Heart right ventricle (tissue), 16 donors: ENCODE data around the gene PRR18. TPM values are rescaled to one million over a fixed set of nuclear protein-coding genes. Genes with fewer than 3 reads are reported as not detected.

Experiments
- ATAC-seq, 8 donors: fragments of 200-7000 bp; cut with Tn5 transposase; one replicate each; pipeline ENCODE4 v1.9.1; 2020; ENCODE audit warnings: mild to moderate bottlenecking in 8 of 8, moderate library complexity in 8 of 8, moderate number of reproducible peaks in 1 of 8
- DNase-seq, 2 donors: peaks; one replicate each; pipeline ENCODE4 v3.0.0-alpha.2; 2020
- H3K27ac ChIP-seq, 10 donors: fragments of 200-600 bp; sonication (generic) in 2 of 10; one replicate each; pipeline versions ENCODE4 v1.5.0 to v1.8.0; 2020 to 2022; ENCODE audit warnings: mild to moderate bottlenecking in 3 of 10
- H3K27me3 ChIP-seq, 7 donors: fragments of 200-600 bp; one replicate each; pipeline ENCODE4 v1.8.0; 2021 to 2022; ENCODE audit warnings: mild to moderate bottlenecking in 2 of 7
- H3K36me3 ChIP-seq, 9 donors: fragments of 200-600 bp; sonication (generic) in 1 of 9; one replicate each; pipeline versions ENCODE4 v1.5.0 to v1.8.0; 2020 to 2022; ENCODE audit warnings: mild to moderate bottlenecking in 2 of 9
- H3K4me1 ChIP-seq, 9 donors: fragments of 200-600 bp; sonication (generic) in 1 of 9; one replicate each; pipeline versions ENCODE4 v1.5.0 to v1.8.0; 2020 to 2022; ENCODE audit warnings: mild to moderate bottlenecking in 4 of 9
- H3K4me3 ChIP-seq, 10 donors: fragments of 200-600 bp; sonication (generic) in 2 of 10; one replicate each; pipeline versions ENCODE4 v1.5.0 to v1.8.0; 2020 to 2022; ENCODE audit warnings: mild to moderate bottlenecking in 7 of 10, moderate library complexity in 2 of 10
- H3K9me3 ChIP-seq, 11 donors: fragments of 200-600 bp in 10 of 11; sonication (generic) in 2 of 11; one replicate each; pipeline versions ENCODE4 v1.5.0 to v1.8.0; 2013 to 2022; ENCODE audit warnings: mild to moderate bottlenecking in 2 of 11, control low read depth in 1 of 11, moderate library complexity in 1 of 11
- CTCF ChIP-seq, 9 donors: fragments of 200-600 bp; sonication (generic) in 2 of 9; IDR thresholded peaks; one replicate each; pipeline versions ENCODE4 v1.5.0 to v1.8.0; 2021 to 2022; ENCODE audit warnings: antibody characterized with exemption in 9 of 9, mild to moderate bottlenecking in 5 of 9, moderate library complexity in 1 of 9
- WGBS, 2 donors: extraction: QIAGEN DNeasy Blood & Tissue Kit; methylation state at CpG; one replicate each; pipeline ENCODE4 v1.1.7; 2013; ENCODE audit warnings: inconsistent platforms in 1 of 2; 5-methylcytosine and 5-hydroxymethylcytosine counted together
- intact Hi-C, 10 donors: fragments of 100-400 bp; cut with DNase I; formaldehyde crosslinking; loops; one replicate each; pipeline versions ENCODE4 v1.11.1 to v1.14.2; 2022
- polyA plus RNA-seq, 2 donors: library from polyadenylated mRNA; stranded (reverse); fragments of 200-250 nt; gene quantifications; one replicate each; pipeline ENCODE4 v1.2.3, GENCODE V29; 2013
- total RNA-seq, 10 donors: library from RNA; stranded (reverse); fragmentation: NEBNext Ultra II Directional in 3 of 10; extraction: Animal tissue kit (Norgen Biotek cat#: 25700) in 3 of 10; gene quantifications; one replicate each; pipeline versions ENCODE4 v1.2.1 to v1.2.4, GENCODE V29; 2021 to 2023
- donor health status: Arrhythmogenic right ventricular cardiomyopathy.
- donor health status: ischemic (EF 13 %, LVEDD 7.1; RV severe dilation, severe dysfunction).
- donor health status: healthy with polysubstance abuse.
- donor health status: DM: no; HTN: yes; CAD: no.
- donor health status: DM: no; HTN: no; CAD: no.
- donor health status: ischemic (EF 25% LVEDD 6.9; RV normal size, moderate dysfunction).
- donor health status: ischemic (EF 25% LVEDD 5.7; RV mildly dilated, moderate dysfunction).
- donor health status: healthy.
- donor health status: DM: yes; HTN: yes; CAD: no.
- donor health status: Ischemic cardiomyopathy.
- donor health status: ischemic (EF 35%, LVEDD 5.7; RV mildly dilated, moderate dysfunction).
- donor health status: nonischemic (EF 11% LVEDD 7.7; RV severe dilation, severe dysfunction).
- donor health status: DM: yes; HTN: yes; CAD: no.
- donor health status: PGD.
- donor health status: ischemic (EF 29% LVEDD 5.4; RV normal size, mild dysfunction).
- donor health status: nonischemic (EF 23%, LVEDD 6.1; RV moderate dilation, normal function).

Gene PRR18
- total and polyA plus RNA-seq, 12 donors, result 0.03 to 0.20 (median 0.11) TPM; not detected in 7

DNA sequence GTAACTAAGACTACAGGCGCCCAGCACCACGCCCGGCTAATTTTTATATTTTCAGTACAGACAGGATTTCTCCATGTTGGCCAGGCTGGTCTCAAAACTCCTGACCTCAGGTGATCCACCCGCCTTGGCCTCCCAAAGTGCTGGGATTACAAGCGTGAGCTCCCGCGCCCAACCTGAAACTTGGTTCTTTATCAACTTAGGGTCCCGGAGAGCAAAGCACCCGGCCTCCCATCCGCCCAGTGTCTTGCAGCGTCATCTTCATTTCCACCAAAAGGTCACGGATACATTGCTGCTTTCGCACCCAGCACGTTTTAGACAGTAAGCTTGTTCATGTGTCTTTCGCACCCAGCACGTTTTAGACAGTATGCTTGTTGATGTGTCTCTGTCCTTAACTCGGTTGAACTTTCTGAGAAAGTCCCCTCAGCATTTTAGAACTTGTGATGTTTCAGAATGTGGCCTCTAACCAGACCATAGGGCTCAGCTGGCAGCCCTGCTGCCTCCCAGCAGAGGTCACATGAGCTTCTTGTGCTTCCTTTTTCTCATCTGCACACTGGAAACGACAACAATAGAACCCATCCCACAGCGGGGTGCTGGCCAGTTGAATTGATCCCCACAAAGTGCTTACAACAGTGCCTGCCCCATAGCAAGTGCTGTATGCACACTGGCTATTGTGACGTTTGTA is 48.8 kb downstream of the PRR18 start:
- Histone ChIP-seq H3K4me3 (no peak overlapping the region), H3K27me3 (peaks cover 0 to 45% (median 36%) of the 10 kb centered on the region in 7 donors), H3K9me3 (no peaks in the 10 kb centered on the region), H3K27ac (peak overlapping the region in 2 of 10 donors; percentile 70 to 91), H3K36me3 (no peaks in the 10 kb centered on the region), H3K4me1 (peaks cover 0 to 29% (median 0%) of the 10 kb centered on the region in 9 donors)
- ATAC-seq (peak in 7 of 8 donors; percentile 63 to 82 (median 72)), DNase-seq (no peak)
- WGBS, 2 donors, result 82 to 87% methylated on average over 20 of the region's 20 CpGs
- no peak for TF ChIP-seq CTCF (IDR thresholded peaks at IDR 0.05)
- intact Hi-C loops, result no loop called here

- ATAC-seq (peak; percentile 50 to 76 (median 64)), DNase-seq (peak in 1 of 2 donors; percentile 33)
- H3K27me3 ChIP-seq, result peaks cover 0 to 51% (median 42%) of the 10 kb centered on the region in 7 donors
- H3K4me1 ChIP-seq, result peaks cover 0 to 33% (median 1%) of the 10 kb centered on the region in 9 donors
- WGBS, 2 donors, result 48 to 76% methylated on average over 10 of the region's 10 CpGs
- no peak for TF ChIP-seq CTCF (IDR thresholded peaks at IDR 0.05)
- H3K27ac ChIP-seq, result peak overlapping the region in 4 of 10 donors; percentile 34 to 91 (median 52)
- no peak overlapping the region for H3K4me3 ChIP-seq
- intact Hi-C loops, result no loop called here
- no peaks in the 10 kb centered on the region for H3K9me3 ChIP-seq
- H3K36me3 ChIP-seq, result no peaks in the 10 kb centered on the region
Measured at GRCh38 chr6:166258854-166259276, 49.3 kb downstream of the PRR18 start.

- intact Hi-C loops, result no loop called here
- peak overlapping the region in 2 of 10 donors; percentile 70 to 91 for H3K27ac ChIP-seq
- H3K4me3 ChIP-seq, result no peak overlapping the region
- ATAC-seq (no peak), DNase-seq (no peak)
- WGBS, 2 donors, result 72 to 75% methylated on average over 7 of the region's 7 CpGs
- H3K4me1 ChIP-seq, result peaks cover 0 to 42% (median 7%) of the 10 kb centered on the region in 9 donors
- no peaks in the 10 kb centered on the region for H3K9me3 ChIP-seq
- no peak for TF ChIP-seq CTCF (IDR thresholded peaks at IDR 0.05)
- H3K36me3 ChIP-seq, result no peaks in the 10 kb centered on the region
- H3K27me3 ChIP-seq, result peaks cover 0 to 61% (median 52%) of the 10 kb centered on the region in 7 donors
Measured at GRCh38 chr6:166257911-166258318, 50.3 kb downstream of the PRR18 start.

Other genes starting within 250 kb of the PRR18 start
- not detected for gene TBXT, start 140.5 kb downstream of the PRR18 start, total RNA-seq
- not detected for gene TBXT, start 140.5 kb downstream of the PRR18 start, polyA plus RNA-seq
- gene SFT2D1, start 34.2 kb upstream of the PRR18 start, total RNA-seq, result 10 to 100 TPM; 15.6 to 28.1 (median 21.4) TPM
- 10 to 100 TPM; 35.9 to 43.6 TPM for gene SFT2D1, start 34.2 kb upstream of the PRR18 start, polyA plus RNA-seq
- gene MPC1, start 74.5 kb upstream of the PRR18 start, total RNA-seq, result 100 to 1,000 TPM; 276 to 736 (median 588) TPM
- gene MPC1, start 74.5 kb upstream of the PRR18 start, polyA plus RNA-seq, result 100 to 1,000 TPM; 358 to 359 TPM